ENCODE measurements around the gene DSG3. TPM values are rescaled to one million over a fixed set of nuclear protein-coding genes. Genes with fewer than 3 reads are reported as not detected.

Gene DSG3
- total and polyA plus RNA-seq, 10 of the 15 experiments (the other 5 are each of a cell fraction or from before 2014, with no cell fraction given), result 0.01 to 0.36 (median 0.30) TPM

DNA sequence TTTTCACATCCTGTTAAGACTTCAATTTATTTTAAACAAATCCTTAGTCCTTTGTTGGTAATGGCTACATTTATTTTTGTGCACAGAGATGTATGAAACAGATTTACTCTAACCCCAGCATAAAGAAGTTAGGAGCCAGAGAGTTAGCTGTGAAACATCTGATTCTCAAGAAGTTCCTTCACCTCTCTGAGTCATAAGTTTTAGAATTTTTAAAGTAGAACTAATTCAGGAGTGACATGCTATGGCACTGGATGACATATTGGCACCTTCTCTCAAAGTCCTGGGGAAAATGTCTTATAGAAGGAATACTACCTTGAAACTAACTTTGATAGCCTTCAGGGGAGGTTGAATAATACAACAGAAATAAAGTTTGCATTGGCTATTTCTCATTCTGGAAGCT, 44.0 kb downstream of the DSG3 start (continued):
- no peak for TF ChIP-seq E2F8 (IDR thresholded peaks at IDR 0.05; ENCODE audit: low read depth, partially characterized antibody)
- no peak for TF ChIP-seq JUND (IDR thresholded peaks at IDR 0.05; ENCODE audit: low read depth, low read length)

GRCh38 chr18:31492671-31493070, 45.1 kb downstream of the DSG3 start:
- Histone ChIP-seq H3K27me3 (replicated peaks in 1 of 2; ENCODE audit: control insufficient read depth in 2 of 2, insufficient read depth in 2 of 2, low read length in 1 of 2) (no peaks in the 10 kb centered on the region), H3K4me1 (ENCODE audit: control insufficient read depth, insufficient read depth, low read length) (peaks cover 7% of the 10 kb centered on the region), H3K4me2 (ENCODE audit: control insufficient read depth, insufficient read depth) (no peak overlapping the region), H3K4me3 (no peak overlapping the region), H3K9me3 (replicated peaks; ENCODE audit: control insufficient read depth, insufficient read depth, low read length) (no peaks in the 10 kb centered on the region; the same call in 2 of the 3 replicates), H3K79me2 (ENCODE audit: control insufficient read depth, insufficient read depth, low read length) (no peaks in the 10 kb centered on the region), H4K20me1 (ENCODE audit: control insufficient read depth, insufficient read depth) (no peaks in the 10 kb centered on the region), H3K36me3 (ENCODE audit: control insufficient read depth in 2 of 2, insufficient read depth in 2 of 2, low read length in 1 of 2) (no peaks in the 10 kb centered on the region), H3K27ac (ENCODE audit: control insufficient read depth, insufficient read depth) (no peak overlapping the region), H3K9ac (ENCODE audit: control insufficient read depth, insufficient read depth, low read length) (no peak overlapping the region), H2AFZ (ENCODE audit: control insufficient read depth, low read depth, low read length) (no peak overlapping the region)
- ChIA-PET SMC1A (ENCODE audit: uncharacterized antibody, unreplicated experiment) (interaction anchor here (0.6 to 5.1 kb wide), 6 partner anchors 8 to 247 kb away, joined by 3 to 53 read pairs (median 7); no protein-coding TSS in a partner anchor), POLR2A (interaction anchor here (4.6 kb wide), 1 partner anchor 7 kb away, joined by 35 read pairs; no protein-coding TSS in a partner anchor), RAD21 (ENCODE audit: unreplicated experiment) (interaction anchor here (0.6 to 3.7 kb wide), 6 partner anchors 7 to 167 kb away, joined by 3 to 33 read pairs (median 4); no protein-coding TSS in a partner anchor), CTCF (interaction anchor here (0.9 to 3.2 kb wide), 5 partner anchors 9 to 142 kb away, joined by 3 to 26 read pairs (median 3); no protein-coding TSS in a partner anchor)
- WGBS (ENCODE audit: insufficient coverage, insufficient replicate concordance, low lambda C conversion rate, missing lambda C conversion rate), result 72% methylated on average over 9 of the region's 9 CpGs
- intact Hi-C loops (cut with micrococcal nuclease; ENCODE audit: unreplicated experiment) (loop anchor here (10.0 kb wide), 1 partner anchor 258 kb away; no protein-coding TSS in a partner anchor), in situ Hi-C loops (cut with MboI) (no loop called here)
- FAIRE-seq (no peak), DNase-seq (ENCODE audit: low read depth, low spot score) (no peak), ATAC-seq (no peak)
- no peak for TF ChIP-seq ZBED1 (IDR thresholded peaks at IDR 0.05; ENCODE audit: borderline replicate concordance)
- no peak for TF ChIP-seq IRF3 (IDR thresholded peaks at IDR 0.05)
- TF ChIP-seq ASH2L (IDR thresholded peaks at IDR 0.05; ENCODE audit: borderline replicate concordance, low read depth), result no peak
- TF ChIP-seq ATF2 (IDR thresholded peaks at IDR 0.05; ENCODE audit: low read length), result no peak
- no peak for TF ChIP-seq TAF1 (IDR thresholded peaks at IDR 0.05; ENCODE audit: borderline replicate concordance, low read depth, low read length)
- TF ChIP-seq MAX (IDR thresholded peaks at IDR 0.05; ENCODE audit: low read depth, low read length), result no peak
- no peak for TF ChIP-seq MTA2 (IDR thresholded peaks at IDR 0.05; ENCODE audit: low read depth)
- no peak for TF ChIP-seq CHD1 (IDR thresholded peaks at IDR 0.05; ENCODE audit: low read depth, low read length)
- TF ChIP-seq JUND (IDR thresholded peaks at IDR 0.05; ENCODE audit: low read depth, low read length), result no peak
- TF ChIP-seq, protein P1, sequence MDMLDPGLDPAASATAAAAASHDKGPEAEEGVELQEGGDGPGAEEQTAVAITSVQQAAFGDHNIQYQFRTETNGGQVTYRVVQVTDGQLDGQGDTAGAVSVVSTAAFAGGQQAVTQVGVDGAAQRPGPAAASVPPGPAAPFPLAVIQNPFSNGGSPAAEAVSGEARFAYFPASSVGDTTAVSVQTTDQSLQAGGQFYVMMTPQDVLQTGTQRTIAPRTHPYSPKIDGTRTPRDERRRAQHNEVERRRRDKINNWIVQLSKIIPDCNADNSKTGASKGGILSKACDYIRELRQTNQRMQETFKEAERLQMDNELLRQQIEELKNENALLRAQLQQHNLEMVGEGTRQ (IDR thresholded peaks at IDR 0.05; ENCODE audit: borderline replicate concordance, low read depth, low read length), result no peak
- no peak for TF ChIP-seq IRF5 (IDR thresholded peaks at IDR 0.05; ENCODE audit: borderline replicate concordance)
- no peak for TF ChIP-seq GABPA (IDR thresholded peaks at IDR 0.05; ENCODE audit: low read depth)
- TF ChIP-seq RAD21 (IDR thresholded peaks at IDR 0.05; ENCODE audit: insufficient read depth, low read depth, low read length), result no peak
- no TSS peak for BruUV-seq (replicated peaks)

Measured in GM12878 (cell line).